Measurements from ENCODE around the gene KLF13. TPM values are rescaled to one million over a fixed set of nuclear protein-coding genes. Genes with fewer than 3 reads are reported as not detected.

KLF13 gene
- total RNA-seq, 1 experiment from 2014 or later: 60.1 TPM

- H2AFZ ChIP-seq (ENCODE audit: low read depth, low read length, poor library complexity, severe bottlenecking): no peak overlapping the region
- RAD21 ChIA-PET (ENCODE audit: low non-redundant PET in 1 of 2, low total read pairs in 2 of 2, uncharacterized antibody in 2 of 2, unreplicated experiment in 2 of 2): no interaction called here
- CTCF ChIA-PET: no interaction called here
- no peaks in the 10 kb centered on the region for H3K9me3 ChIP-seq (ENCODE audit: control insufficient read depth in 1 of 2, insufficient read depth in 1 of 2, low read depth in 1 of 2, low read length in 2 of 2)
- H3K9ac ChIP-seq (ENCODE audit: low read length): no peak overlapping the region
- no peak for ATAC-seq
- intact Hi-C loops (cut with micrococcal nuclease): no loop called here
- no peak for DNase-seq (ENCODE audit: low read depth, low spot score)
- no peaks in the 10 kb centered on the region for H3K36me3 ChIP-seq (ENCODE audit: control insufficient read depth in 1 of 2, insufficient read depth in 2 of 2, low read length in 2 of 2)
- no peak overlapping the region for H3K4me2 ChIP-seq (ENCODE audit: low read length)
- TF ChIP-seq ATF3 (IDR thresholded peaks at IDR 0.05): no peak
- no peak for TF ChIP-seq JUND (IDR thresholded peaks at IDR 0.05)
- no peak for TF ChIP-seq MAX (IDR thresholded peaks at IDR 0.05)
- no peak for TF ChIP-seq ZNF274 (IDR thresholded peaks at IDR 0.05; ENCODE audit: low read depth, low read length)
- no peak for TF ChIP-seq CEBPB (IDR thresholded peaks at IDR 0.05; ENCODE audit: low read depth)
- no peak for TF ChIP-seq EGR1 (IDR thresholded peaks at IDR 0.05; ENCODE audit: low read depth)
- no peak for TF ChIP-seq CTCF (IDR thresholded peaks at IDR 0.05 in 2 of 3, conservative IDR thresholded peaks at IDR 0.05 in 1 of 3; ENCODE audit: borderline replicate concordance in 1 of 3, insufficient read depth in 1 of 3, low read depth in 2 of 3, low read length in 2 of 3)
- no peak for TF ChIP-seq ZBTB33 (IDR thresholded peaks at IDR 0.05; ENCODE audit: extremely low read depth, insufficient replicate concordance, low read length)
- TF ChIP-seq SRF (IDR thresholded peaks at IDR 0.05; ENCODE audit: low read depth): no peak
- TF ChIP-seq POLR2AphosphoS5 (IDR thresholded peaks at IDR 0.05; ENCODE audit: low read depth, low read length): no peak
- no peak for TF ChIP-seq RAD21 (IDR thresholded peaks at IDR 0.05; ENCODE audit: low read depth)
- TF ChIP-seq ELF1 (IDR thresholded peaks at IDR 0.05; ENCODE audit: borderline replicate concordance, low read depth): no peak
- TF ChIP-seq FOSL1 (IDR thresholded peaks at IDR 0.05; ENCODE audit: low read depth): no peak
- no peak overlapping the region for H3K27ac ChIP-seq (ENCODE audit: low read depth, low read length)
- no peaks in the 10 kb centered on the region for H4K20me1 ChIP-seq (ENCODE audit: insufficient read depth)
- H3K4me1 ChIP-seq (ENCODE audit: control insufficient read depth in 1 of 2, insufficient read depth in 2 of 2, low read length in 2 of 2): peaks cover 22 to 25% of the 10 kb centered on the region in 2 experiments; a peak in 3 of 4 replicates
- H3K9me2 ChIP-seq (ENCODE audit: insufficient read depth): no peaks in the 10 kb centered on the region
- no TSS peak for BruUV-seq (replicated peaks)
- POLR2A ChIA-PET: no interaction called here
- H3K4me3 ChIP-seq (replicated peaks in 1 of 2; ENCODE audit: low read depth in 1 of 2, low read length in 2 of 2): no peak overlapping the region
- no peaks in the 10 kb centered on the region for H3K27me3 ChIP-seq (ENCODE audit: insufficient read depth, low read length)
- peaks cover 28% of the 10 kb centered on the region; the same call in 1 of the 2 replicates for H3K79me2 ChIP-seq (ENCODE audit: insufficient read depth, low read length)
Measured at GRCh38 chr15:31349233-31350141, 22.9 kb downstream of the KLF13 start.

All from HCT116 (cell line).